NCI-H2171 treated with DMSO at 0.1 percent for 48 hours (cell line): ENCODE results near the gene EPN2.

ENCODE experiments used
- DNase-seq: peaks from one replicate; lab custom pipeline; 2025; lab: John Stamatoyannopoulos, UW

EPN2 gene

DNA sequence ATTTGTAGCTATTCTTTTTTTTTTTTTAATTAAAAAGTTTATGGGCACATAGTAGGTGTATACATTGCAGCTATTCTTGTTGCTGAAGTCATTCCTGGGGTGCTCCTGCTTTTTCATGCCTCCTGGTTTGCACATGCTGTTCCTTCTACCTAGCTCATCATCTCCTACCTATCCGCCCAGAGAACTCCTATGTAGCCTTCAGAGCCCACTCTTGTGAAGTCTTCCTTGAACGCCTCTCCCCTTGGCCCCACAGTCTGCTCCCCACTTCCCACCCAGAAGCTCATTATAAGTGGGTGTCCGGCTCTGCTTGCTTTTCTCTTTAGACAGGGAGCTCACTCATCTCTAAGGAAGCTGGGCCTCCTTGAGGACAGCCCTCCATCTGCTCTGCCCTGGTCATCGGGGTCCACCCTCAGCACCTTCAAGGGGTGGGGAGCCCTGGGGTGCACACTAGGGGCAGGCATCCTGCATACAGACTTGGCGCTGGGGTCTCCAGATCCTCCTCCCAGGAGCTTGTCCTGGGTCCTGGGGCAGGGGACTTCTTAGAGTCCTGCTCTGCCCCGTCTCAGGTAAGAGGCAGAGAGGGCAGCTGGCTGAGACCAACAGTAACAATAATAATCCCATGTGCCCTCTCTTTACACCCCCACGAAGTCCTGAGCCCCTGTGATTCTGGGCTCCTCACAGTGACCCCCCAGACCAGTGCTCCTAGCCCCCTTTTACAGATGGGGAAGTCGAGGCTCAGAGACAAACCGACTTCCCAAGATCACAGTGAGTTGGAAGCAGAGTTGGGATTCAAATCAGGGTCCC is 128.9 kb downstream of the EPN2 start:
- no peak for DNase-seq

DNA sequence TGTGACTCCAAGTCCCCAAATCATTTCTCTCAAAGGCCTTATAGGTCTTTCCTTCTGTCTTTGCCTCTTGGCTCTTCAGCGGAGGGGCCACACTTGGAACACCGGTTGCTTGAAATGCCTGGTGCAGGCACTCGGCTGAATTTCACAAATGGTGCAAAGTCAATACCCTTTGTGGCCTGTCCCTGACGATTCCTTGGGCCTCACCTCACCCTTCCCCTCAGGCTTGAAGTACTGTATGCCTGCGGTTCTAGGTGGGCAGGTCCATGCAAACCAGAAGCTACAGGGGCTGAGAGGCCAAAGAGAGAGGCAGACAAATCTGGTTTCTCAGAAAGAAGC is 129.4 kb downstream of the EPN2 start:
- no peak for DNase-seq

GRCh38 chr17:19368229-19368628 is 131.1 kb downstream of the EPN2 start:
- DNase-seq, result no peak

- no peak for DNase-seq
These were observed 132.1 kb downstream of the EPN2 start for GRCh38 chr17:19369107-19369778.

- DNase-seq, result no peak
These were observed 132.8 kb downstream of the EPN2 start for GRCh38 chr17:19369846-19370492.

- no peak for DNase-seq
These were observed 133.4 kb downstream of the EPN2 start for GRCh38 chr17:19370493-19370960.

- DNase-seq, result no peak
These were observed 134.3 kb downstream of the EPN2 start for GRCh38 chr17:19371259-19372010.

DNA sequence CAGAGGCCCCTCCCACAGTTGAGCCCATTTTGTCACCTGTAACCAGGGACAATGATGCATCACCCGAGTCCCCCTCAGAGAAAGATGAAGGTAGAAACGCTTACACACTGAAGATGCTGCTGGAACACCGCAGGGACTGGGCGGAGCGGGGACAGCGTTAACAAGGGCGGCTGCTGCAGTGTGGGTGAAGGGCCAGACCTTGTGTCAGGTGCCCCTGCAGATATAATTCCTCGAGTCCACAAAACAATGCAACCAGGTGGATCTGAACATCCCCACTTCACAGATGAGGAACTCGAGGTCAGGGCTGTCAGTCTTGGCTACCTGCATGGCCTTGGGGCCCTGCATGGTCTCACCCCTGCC is 134.8 kb downstream of the EPN2 start:
- no peak for DNase-seq

DNA sequence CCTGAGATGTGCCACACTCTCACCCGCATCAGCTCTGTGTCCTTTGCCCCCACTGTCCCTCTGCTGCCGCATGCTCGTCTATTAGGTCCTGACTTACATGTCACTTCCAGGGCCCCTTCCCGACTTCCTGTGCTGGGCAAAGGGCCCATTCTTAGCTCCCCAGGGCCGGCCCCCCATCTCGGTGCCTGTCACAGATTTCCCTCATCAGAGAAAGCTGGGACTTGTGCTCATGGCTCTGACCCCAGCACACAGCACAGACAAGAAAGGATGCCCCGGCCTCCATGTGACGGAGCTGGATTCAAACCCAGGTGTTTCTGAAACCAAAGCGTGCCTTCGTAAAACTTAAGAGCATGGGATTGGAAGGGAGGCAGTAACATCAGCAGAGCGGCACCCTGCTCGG is 135.3 kb downstream of the EPN2 start:
- no peak for DNase-seq

DNA sequence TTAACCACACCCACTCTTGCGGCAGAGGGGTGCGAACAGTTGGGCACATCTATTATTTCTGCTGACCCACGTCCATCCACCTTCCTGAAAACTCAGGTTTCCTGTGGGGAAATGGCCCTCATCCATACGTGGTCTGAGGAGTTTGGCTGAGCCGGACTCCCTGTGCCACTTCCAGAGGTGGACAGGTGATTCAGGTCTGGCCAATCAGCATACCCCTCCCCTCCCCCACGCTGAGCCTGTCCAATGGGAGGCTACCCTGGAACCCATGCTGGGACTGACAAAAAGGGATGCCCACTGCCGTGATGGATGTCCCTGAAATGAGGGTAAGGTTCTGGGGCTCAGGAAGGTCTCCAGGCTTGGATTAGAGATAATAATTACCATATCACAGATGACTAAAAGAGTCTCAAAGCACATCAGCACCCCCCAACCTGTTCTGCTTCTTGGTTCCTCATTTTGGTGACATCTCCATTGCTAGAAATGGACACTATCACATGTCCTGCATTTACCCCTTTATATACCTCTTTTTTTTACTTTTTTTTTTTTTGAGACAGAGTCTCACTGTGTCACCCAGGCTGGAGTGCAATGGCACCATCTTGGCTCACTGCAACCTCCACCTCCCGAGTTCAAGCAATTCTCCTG is 135.8 kb downstream of the EPN2 start:
- DNase-seq, result no peak

GRCh38 chr17:19374136-19374535 is 137.0 kb downstream of the EPN2 start:
- DNase-seq, result no peak

- no peak for DNase-seq
These were observed 138.6 kb downstream of the EPN2 start for GRCh38 chr17:19375732-19376131.

GRCh38 chr17:19376811-19377210 is 139.6 kb downstream of the EPN2 start:
- DNase-seq, result peak; percentile 39

DNA sequence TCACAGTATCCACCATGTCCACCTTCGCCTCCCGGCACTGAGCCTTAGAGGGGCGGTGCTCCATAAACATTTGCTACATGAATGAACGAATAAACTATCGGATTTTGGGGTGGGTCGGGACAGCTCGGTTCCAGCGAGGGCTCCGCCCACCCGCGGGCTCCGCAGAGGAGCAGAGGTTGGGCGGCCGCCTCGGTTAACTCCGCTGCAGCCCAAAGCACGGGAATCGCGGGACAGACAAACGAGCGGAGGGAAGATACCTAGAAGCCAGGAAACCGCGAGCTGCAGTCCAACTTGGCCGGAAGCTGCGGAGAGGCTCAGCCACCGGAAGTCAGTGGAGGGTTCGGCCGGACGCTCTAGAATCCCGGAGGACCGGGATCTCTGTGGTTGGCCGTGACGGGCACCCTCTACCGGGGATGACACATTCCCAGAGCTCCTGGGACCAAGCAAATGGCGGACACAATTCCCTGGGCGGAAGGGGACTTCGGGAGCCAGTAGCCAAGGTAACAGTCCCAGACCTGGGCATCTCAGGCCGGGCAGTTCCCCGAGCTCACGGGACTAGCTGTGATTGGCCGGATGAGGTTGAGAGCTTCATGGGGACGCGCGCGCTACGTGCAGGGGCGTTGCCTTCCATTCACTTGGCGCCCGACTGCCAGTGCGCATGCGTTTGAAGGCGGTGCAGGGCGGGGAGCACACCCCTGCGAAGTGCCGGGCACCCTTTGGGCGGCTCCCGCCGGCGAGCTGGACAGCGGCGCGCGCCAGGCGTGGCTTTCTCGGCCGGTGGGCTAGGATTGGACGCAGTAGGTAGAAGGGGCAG is 140.6 kb downstream of the EPN2 start:
- peak; percentile 99 for DNase-seq

DNA sequence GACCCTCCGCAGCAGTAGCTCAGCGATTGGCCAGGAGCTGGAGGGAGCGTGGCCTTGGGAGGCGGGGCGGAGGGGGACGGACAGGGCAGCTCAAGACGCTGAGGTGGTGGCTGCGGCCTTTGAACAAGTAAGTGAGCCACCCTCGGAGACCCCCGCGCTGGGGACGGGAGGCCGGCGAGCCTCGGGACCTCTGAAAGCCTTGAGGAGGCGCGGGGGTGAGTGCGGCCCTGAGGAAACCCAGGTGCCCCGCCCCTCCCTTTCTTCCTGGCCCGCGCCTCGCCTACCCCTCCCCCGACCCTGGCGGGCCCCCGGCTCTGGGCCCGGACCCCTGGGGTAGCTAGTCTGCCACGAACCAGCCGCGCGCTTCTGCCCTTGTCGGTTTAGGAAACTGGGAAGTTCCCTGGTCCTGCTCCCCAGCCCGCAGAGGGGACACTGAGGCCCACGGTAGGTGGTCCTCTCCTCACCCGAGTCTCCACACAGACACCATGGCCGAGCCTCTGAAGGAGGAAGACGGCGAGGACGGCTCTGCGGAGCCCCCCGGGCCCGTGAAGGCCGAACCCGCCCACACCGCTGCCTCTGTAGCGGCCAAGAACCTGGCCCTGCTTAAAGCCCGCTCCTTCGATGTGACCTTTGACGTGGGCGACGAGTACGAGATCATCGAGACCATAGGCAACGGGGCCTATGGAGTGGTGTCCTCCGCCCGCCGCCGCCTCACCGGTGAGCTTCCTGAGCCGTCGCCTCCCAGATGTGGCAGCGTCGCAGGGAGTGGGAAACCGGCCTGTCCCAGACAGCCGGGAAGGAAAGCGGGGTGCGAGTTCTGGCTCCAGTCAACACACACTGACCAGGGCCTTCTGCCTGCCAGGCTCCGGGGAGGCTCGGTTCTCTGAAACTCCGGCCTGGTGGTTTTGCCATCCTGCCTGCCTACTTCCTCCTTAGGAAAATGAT is 141.5 kb downstream of the EPN2 start, which contains the start of gene MAPK7:
MAPK7 (plus strand) TSS at position 83 of the 945 bp plus-strand sequence; CDS start at position 486, 403 bp downstream.
- DNase-seq, result no peak

DNA sequence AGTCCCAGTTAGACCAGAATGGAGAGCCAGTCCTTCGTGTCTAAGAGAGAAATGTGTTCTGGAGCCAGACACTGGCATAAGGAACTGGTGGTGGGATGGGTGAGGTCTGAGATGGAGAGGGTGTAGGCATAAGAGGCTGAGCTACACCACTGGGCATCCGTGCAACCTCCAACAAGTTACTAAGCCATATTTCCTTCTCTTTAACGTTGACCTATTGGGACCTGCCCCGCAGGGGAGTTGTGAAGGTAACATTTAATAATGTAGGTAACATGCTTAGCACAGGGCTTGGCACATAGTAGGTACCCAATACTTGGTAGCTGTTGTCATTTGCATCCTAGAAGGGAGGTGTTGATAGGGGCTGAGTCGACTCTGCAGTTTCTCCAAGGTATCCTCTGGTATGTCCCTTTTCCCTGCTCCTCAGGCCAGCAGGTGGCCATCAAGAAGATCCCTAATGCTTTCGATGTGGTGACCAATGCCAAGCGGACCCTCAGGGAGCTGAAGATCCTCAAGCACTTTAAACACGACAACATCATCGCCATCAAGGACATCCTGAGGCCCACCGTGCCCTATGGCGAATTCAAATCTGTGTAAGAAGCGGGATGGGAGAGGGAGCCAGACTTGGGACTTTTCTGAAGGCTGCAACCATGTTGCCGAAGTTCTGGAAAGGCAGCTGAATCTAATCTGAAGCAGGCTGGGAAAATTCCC is 142.3 kb downstream of the EPN2 start:
- no peak for DNase-seq

DNA sequence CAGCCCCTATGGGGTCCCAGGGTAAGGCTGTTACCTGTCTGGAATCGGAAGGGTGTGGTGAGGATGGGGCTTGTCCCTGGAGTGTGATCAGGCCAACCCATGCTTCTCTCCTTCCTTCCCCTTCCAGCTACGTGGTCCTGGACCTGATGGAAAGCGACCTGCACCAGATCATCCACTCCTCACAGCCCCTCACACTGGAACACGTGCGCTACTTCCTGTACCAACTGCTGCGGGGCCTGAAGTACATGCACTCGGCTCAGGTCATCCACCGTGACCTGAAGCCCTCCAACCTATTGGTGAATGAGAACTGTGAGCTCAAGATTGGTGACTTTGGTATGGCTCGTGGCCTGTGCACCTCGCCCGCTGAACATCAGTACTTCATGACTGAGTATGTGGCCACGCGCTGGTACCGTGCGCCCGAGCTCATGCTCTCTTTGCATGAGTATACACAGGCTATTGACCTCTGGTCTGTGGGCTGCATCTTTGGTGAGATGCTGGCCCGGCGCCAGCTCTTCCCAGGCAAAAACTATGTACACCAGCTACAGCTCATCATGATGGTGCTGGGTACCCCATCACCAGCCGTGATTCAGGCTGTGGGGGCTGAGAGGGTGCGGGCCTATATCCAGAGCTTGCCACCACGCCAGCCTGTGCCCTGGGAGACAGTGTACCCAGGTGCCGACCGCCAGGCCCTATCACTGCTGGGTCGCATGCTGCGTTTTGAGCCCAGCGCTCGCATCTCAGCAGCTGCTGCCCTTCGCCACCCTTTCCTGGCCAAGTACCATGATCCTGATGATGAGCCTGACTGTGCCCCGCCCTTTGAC is 143.5 kb downstream of the EPN2 start:
- DNase-seq, result no peak

DNA sequence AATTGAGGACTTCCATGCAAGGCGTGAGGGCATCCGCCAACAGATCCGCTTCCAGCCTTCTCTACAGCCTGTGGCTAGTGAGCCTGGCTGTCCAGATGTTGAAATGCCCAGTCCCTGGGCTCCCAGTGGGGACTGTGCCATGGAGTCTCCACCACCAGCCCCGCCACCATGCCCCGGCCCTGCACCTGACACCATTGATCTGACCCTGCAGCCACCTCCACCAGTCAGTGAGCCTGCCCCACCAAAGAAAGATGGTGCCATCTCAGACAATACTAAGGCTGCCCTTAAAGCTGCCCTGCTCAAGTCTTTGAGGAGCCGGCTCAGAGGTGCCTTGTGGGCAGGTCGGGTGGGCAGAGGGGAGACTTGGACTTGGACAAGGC is 144.2 kb downstream of the EPN2 start:
- DNase-seq, result no peak
